ENCODE data around the gene SORCS1.

GRCh38 chr10:106830471-106830870 lies 334.0 kb downstream of the SORCS1 start:
- TF ChIP-seq POLR2A (IDR thresholded peaks at IDR 0.05) (no peak), CTCF (IDR thresholded peaks at IDR 0.05) (no peak), POLR2AphosphoS5 (IDR thresholded peaks at IDR 0.05) (no peak)

Measured in prostate gland (tissue), 2 donors.